Natural killer cell (primary cell): ENCODE data around the gene WHAMM. TPM values are rescaled to one million over a fixed set of nuclear protein-coding genes. Genes with fewer than 3 reads are reported as not detected.

Source experiments
- ATAC-seq, 3 donors: fragments of 150-1000 bp in 2 of 3; fragments of 200-7000 bp in 1 of 3; cut with Tn5 transposase; 1 replicate in 1 of 3; 2 replicates in 2 of 3; pipeline ENCODE4 v1.10.0; 2021; ENCODE audit warnings: mild to moderate bottlenecking in 2 of 3, moderate library complexity in 2 of 3
- DNase-seq, 2 donors: peaks; one replicate each; pipeline versions ENCODE4 v3.0.0 to v3.0.0-alpha.2; 2013 to 2021; ENCODE audit warnings: mixed read lengths in 1 of 2
- H3K27ac ChIP-seq: one replicate; pipeline ENCODE4 v1.5.1; 2013; ENCODE audit warnings: mild to moderate bottlenecking, low read length
- H3K27me3 ChIP-seq: one replicate; pipeline ENCODE4 v1.6.1; 2013; ENCODE audit warnings: low read length; ENCODE audit not compliant: control insufficient read depth, insufficient read depth
- H3K36me3 ChIP-seq: one replicate; pipeline ENCODE4 v1.6.1; 2013; ENCODE audit warnings: low read length; ENCODE audit not compliant: control insufficient read depth, insufficient read depth
- H3K4me1 ChIP-seq: one replicate; pipeline ENCODE4 v1.6.1; 2013; ENCODE audit warnings: low read length; ENCODE audit not compliant: control insufficient read depth, insufficient read depth
- H3K4me3 ChIP-seq: one replicate; pipeline ENCODE4 v1.5.1; 2013; ENCODE audit warnings: low read length
- H3K9me3 ChIP-seq: one replicate; pipeline ENCODE4 v1.6.1; 2013; ENCODE audit warnings: low read length; ENCODE audit not compliant: control insufficient read depth, insufficient read depth
- H3K27ac Mint-ChIP-seq, 2 donors: one replicate each; pipeline ENCODE4 v1.8.0; 2022; ENCODE audit warnings: mild to moderate bottlenecking in 2 of 2, mixed read lengths in 2 of 2, moderate library complexity in 1 of 2
- H3K27me3 Mint-ChIP-seq, 2 donors: one replicate each; pipeline ENCODE4 v1.8.0; 2022; ENCODE audit warnings: low read depth in 2 of 2, mixed read lengths in 2 of 2
- H3K36me3 Mint-ChIP-seq: one replicate; pipeline ENCODE4 v1.8.0; 2022; ENCODE audit warnings: mixed read lengths
- H3K4me1 Mint-ChIP-seq, 2 donors: one replicate each; pipeline ENCODE4 v1.8.0; 2022; ENCODE audit warnings: mixed read lengths in 2 of 2
- H3K4me3 Mint-ChIP-seq: one replicate; pipeline ENCODE4 v1.8.0; 2022; ENCODE audit warnings: mild to moderate bottlenecking, moderate library complexity, mixed read lengths
- H3K9me3 Mint-ChIP-seq, 2 donors: one replicate each; pipeline ENCODE4 v1.8.0; 2022; ENCODE audit warnings: mixed read lengths in 2 of 2
- CTCF ChIP-seq: fragments of 200-600 bp; IDR thresholded peaks from one replicate; pipeline ENCODE4 v1.8.0; 2022; ENCODE audit warnings: antibody characterized with exemption
- WGBS: methylation state at CpG from one replicate; pipeline ENCODE4 v1.1.7; 2013; ENCODE audit warnings: missing lambda C conversion rate; ENCODE audit not compliant: insufficient coverage; 5-methylcytosine and 5-hydroxymethylcytosine counted together
- intact Hi-C: fragments of 100-400 bp; cut with micrococcal nuclease; formaldehyde crosslinking; loops from one replicate; pipeline ENCODE4 v1.14.2; 2022
- total RNA-seq, 4 donors: library from RNA; stranded (reverse); fragments of 120-200 nt in 1 of 4; gene quantifications; one replicate each; pipeline versions ENCODE4 v1.2.3 to v1.2.4, GENCODE V29; 2013 to 2022

Gene WHAMM
- total RNA-seq, 3 donors from 2014 or later (not counting 1 experiment from before 2014, with no cell fraction given): 48.5 to 78.0 (median 67.6) TPM

DNA sequence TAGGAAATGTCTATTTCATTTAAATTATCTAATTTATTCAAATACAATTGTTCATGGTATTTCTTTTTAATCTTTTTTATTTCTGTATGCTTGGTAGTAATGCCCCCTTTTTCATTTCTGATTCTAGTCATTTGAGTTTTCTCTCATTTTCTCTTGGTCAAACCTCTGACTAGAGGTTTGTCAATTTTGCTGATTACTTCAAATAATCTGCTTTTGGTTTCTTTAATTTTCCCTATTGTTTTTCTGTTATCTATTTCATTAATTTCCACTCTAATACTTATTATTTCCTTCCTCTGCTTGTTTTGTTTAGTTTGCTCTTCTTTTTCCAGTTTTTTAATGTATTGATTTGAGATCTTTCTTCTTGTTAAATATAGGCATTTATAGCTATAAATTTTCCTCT lies 15.7 kb upstream of the WHAMM start:
- Histone ChIP-seq H3K27me3 (no peaks in the 10 kb centered on the region), H3K4me1 (no peaks in the 10 kb centered on the region), H3K36me3 (no peaks in the 10 kb centered on the region), H3K27ac (no peak overlapping the region), H3K9me3 (no peaks in the 10 kb centered on the region), H3K4me3 (no peak overlapping the region)
- Mint-ChIP-seq H3K4me3 (no peak overlapping the region), H3K9me3 (peaks cover 0 to 7% of the 10 kb centered on the region in 2 donors), H3K4me1 (no peaks in the 10 kb centered on the region), H3K36me3 (no peaks in the 10 kb centered on the region), H3K27me3 (peaks cover 7 to 11% of the 10 kb centered on the region in 2 donors), H3K27ac (no peak overlapping the region)
- TF ChIP-seq CTCF: no peak
- DNase-seq (no peak), ATAC-seq (no peak)
- intact Hi-C loops: no loop called here

- H3K27ac ChIP-seq: no peak overlapping the region
- H3K9me3 ChIP-seq: no peaks in the 10 kb centered on the region
- intact Hi-C loops: no loop called here
- H3K27ac Mint-ChIP-seq: no peak overlapping the region
- 79% methylated on average over 4 of the region's 4 CpGs for WGBS
- H3K27me3 Mint-ChIP-seq: peaks cover 19 to 26% of the 10 kb centered on the region in 2 donors
- no peaks in the 10 kb centered on the region for H3K4me1 Mint-ChIP-seq
- no peak for TF ChIP-seq CTCF
- no peaks in the 10 kb centered on the region for H3K4me1 ChIP-seq
- no peaks in the 10 kb centered on the region for H3K36me3 ChIP-seq
- H3K4me3 Mint-ChIP-seq: no peak overlapping the region
- H3K9me3 Mint-ChIP-seq: peaks cover 0 to 7% of the 10 kb centered on the region in 2 donors
- no peak overlapping the region for H3K4me3 ChIP-seq
- DNase-seq: no peak
- H3K36me3 Mint-ChIP-seq: no peaks in the 10 kb centered on the region
- no peak for ATAC-seq
- no peaks in the 10 kb centered on the region for H3K27me3 ChIP-seq
Measured at GRCh38 chr15:82798104-82798503, 11.3 kb upstream of the WHAMM start.

DNA sequence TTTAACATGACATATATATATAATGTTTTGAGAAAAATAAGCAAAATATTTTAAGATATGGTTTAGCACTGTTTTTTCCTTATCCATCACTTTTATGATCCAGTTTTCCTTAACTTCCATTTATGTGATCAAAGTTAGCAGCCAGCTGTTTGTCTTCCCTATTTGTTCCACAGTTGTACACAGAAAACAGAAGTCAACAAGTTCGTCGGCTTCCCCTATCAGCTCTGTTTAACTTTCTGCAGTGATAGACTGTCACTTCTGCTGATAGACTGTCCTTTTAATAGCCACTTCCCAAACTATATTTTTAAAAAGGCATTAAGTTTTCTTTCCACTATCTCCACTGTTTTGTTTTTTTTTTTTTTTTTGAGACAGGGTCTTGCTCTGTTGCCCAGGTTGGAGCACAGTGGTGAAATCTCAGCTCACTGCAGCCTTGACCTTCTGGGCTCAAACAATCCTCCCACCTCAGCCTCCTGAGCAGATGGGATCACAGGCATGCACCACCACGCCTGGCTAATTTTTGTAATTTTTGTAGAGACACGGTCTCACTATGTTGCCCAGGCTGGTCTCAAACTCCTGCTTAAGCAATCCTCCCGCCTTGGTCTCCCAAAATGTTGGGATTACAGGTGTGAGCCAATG lies 10.8 kb upstream of the WHAMM start:
- DNase-seq (no peak), ATAC-seq (no peak)
- H3K36me3 Mint-ChIP-seq: no peaks in the 10 kb centered on the region
- H3K4me1 Mint-ChIP-seq: no peaks in the 10 kb centered on the region
- H3K27me3 ChIP-seq: no peaks in the 10 kb centered on the region
- H3K4me3 Mint-ChIP-seq: no peak overlapping the region
- WGBS: 82% methylated on average over 5 of the region's 5 CpGs
- no peak overlapping the region for H3K27ac ChIP-seq
- no peaks in the 10 kb centered on the region for H3K9me3 ChIP-seq
- H3K9me3 Mint-ChIP-seq: peaks cover 0 to 7% of the 10 kb centered on the region in 2 donors
- H3K4me1 ChIP-seq: no peaks in the 10 kb centered on the region
- intact Hi-C loops: no loop called here
- no peak overlapping the region for H3K27ac Mint-ChIP-seq
- no peak overlapping the region for H3K4me3 ChIP-seq
- H3K27me3 Mint-ChIP-seq: peaks cover 19 to 26% of the 10 kb centered on the region in 2 donors
- no peaks in the 10 kb centered on the region for H3K36me3 ChIP-seq
- TF ChIP-seq CTCF: no peak

DNA sequence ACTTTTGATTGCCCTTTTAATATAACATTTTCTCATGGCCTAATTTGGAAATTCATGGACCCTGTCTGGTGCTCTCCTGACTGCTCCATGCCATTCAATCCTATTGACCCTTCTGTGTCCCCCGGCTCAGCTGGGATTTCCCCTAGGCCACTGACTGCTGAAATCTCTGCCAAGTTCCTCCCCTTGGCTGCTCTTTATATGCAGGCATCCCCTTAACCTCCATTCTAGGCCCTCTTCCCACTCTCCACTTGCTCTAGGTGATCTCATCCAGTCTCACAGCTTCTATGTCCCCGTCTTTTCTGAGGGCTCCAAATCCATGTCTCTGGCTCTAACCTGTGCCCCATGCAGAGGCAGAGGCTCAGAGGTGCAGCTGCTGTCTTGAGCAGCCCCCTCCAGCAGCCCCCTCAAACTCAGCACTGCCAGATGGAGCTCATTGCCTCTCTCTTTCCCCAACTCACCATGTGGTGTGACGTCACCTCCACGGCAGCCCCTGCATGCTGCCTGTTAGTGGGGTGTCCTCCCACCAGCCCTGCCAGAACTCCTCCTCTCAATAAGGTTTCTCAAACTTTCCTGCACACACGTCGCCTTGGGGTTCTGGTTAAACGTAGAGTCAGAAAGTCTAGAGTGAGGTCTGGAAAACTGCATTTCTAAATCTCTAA lies 10.1 kb upstream of the WHAMM start:
- 89% methylated on average over 7 of the region's 7 CpGs for WGBS
- Histone ChIP-seq H3K4me1 (no peaks in the 10 kb centered on the region), H3K9me3 (no peaks in the 10 kb centered on the region), H3K4me3 (no peak overlapping the region), H3K27me3 (no peaks in the 10 kb centered on the region), H3K27ac (no peak overlapping the region), H3K36me3 (no peaks in the 10 kb centered on the region)
- DNase-seq (no peak), ATAC-seq (no peak)
- Mint-ChIP-seq H3K27me3 (peaks cover 19 to 20% of the 10 kb centered on the region in 2 donors), H3K36me3 (no peaks in the 10 kb centered on the region), H3K9me3 (peaks cover 0 to 1% of the 10 kb centered on the region in 2 donors), H3K4me1 (no peaks in the 10 kb centered on the region), H3K27ac (no peak overlapping the region), H3K4me3 (no peak overlapping the region)
- TF ChIP-seq CTCF: no peak
- intact Hi-C loops: no loop called here
